Measurements from ENCODE around the gene HSPH1.

GRCh38 chr13:31093145-31093885 lies 68.4 kb downstream of the HSPH1 start:
- TF ChIP-seq CTCF (IDR thresholded peaks at IDR 0.05): no peak
- no peak for TF ChIP-seq POLR2AphosphoS5 (IDR thresholded peaks at IDR 0.05)
- no peak for TF ChIP-seq POLR2A (IDR thresholded peaks at IDR 0.05)
